Vagina (tissue), 2 donors: ENCODE measurements around the gene DNASE1L3. TPM values are rescaled to one million over a fixed set of nuclear protein-coding genes. Genes with fewer than 3 reads are reported as not detected.

Experiments
- DNase-seq, 2 donors: peaks; one replicate each; pipeline ENCODE4 v3.0.0-alpha.2; 2017; ENCODE audit errors: extremely low spot score in 2 of 2
- H3K27ac ChIP-seq: fragments of 200-600 bp; sonication (generic); one replicate; pipeline ENCODE4 v1.5.1; 2019
- H3K27me3 ChIP-seq: fragments of 200-600 bp; sonication (generic); one replicate; pipeline ENCODE4 v1.5.1; 2019
- H3K36me3 ChIP-seq, 2 donors: fragments of 200-600 bp; sonication (generic); one replicate each; pipeline ENCODE4 v1.5.1; 2017 to 2019
- H3K4me1 ChIP-seq: fragments of 200-600 bp; sonication (generic); one replicate; pipeline ENCODE4 v1.5.1; 2019
- H3K4me3 ChIP-seq, 2 donors: fragments of 200-600 bp; sonication (generic); 1 replicate in 1 of 2; 2 replicates in 1 of 2; pipeline ENCODE4 v1.5.1; 2016 to 2019
- H3K9me3 ChIP-seq: fragments of 200-600 bp; sonication (generic); one replicate; pipeline ENCODE4 v1.5.1; 2019
- POLR2A ChIP-seq, 2 donors: fragments of 450-650 bp; IDR thresholded peaks; one replicate each; pipeline ENCODE4 v1.6.1; 2017; ENCODE audit warnings: antibody characterized with exemption in 2 of 2, mild to moderate bottlenecking in 2 of 2, moderate library complexity in 2 of 2
- POLR2AphosphoS5 ChIP-seq, 2 donors: sonication (generic); formaldehyde crosslinking; IDR thresholded peaks; one replicate each; pipeline ENCODE4 v1.9.0; 2017; ENCODE audit warnings: antibody characterized with exemption in 2 of 2, mild to moderate bottlenecking in 2 of 2, low read depth in 1 of 2; ENCODE audit not compliant: insufficient read depth in 1 of 2
- intact Hi-C: fragments of 100-400 bp; cut with DNase I; formaldehyde crosslinking; loops from one replicate; pipeline ENCODE4 v1.15.1; 2023
- total RNA-seq: library from RNA; depleted of rRNA; stranded (reverse); fragments of >200 nt; gene quantifications from one replicate; pipeline ENCODE4 v1.2.3, GENCODE V29; 2016
- TF ChIP-seq, protein P1 (sequence below), 3 experiments: fragments of 450-650 bp in 2 of 3; fragments of 200-600 bp in 1 of 3; sonication (generic) in 1 of 3; IDR thresholded peaks; one replicate each; pipeline ENCODE4 v1.5.1; 2017 to 2019; ENCODE audit warnings: antibody characterized with exemption in 3 of 3, mild to moderate bottlenecking in 2 of 3, moderate library complexity in 2 of 3

Gene DNASE1L3
- total RNA-seq, 1 donor from 2014 or later: 13.3 TPM

DNA sequence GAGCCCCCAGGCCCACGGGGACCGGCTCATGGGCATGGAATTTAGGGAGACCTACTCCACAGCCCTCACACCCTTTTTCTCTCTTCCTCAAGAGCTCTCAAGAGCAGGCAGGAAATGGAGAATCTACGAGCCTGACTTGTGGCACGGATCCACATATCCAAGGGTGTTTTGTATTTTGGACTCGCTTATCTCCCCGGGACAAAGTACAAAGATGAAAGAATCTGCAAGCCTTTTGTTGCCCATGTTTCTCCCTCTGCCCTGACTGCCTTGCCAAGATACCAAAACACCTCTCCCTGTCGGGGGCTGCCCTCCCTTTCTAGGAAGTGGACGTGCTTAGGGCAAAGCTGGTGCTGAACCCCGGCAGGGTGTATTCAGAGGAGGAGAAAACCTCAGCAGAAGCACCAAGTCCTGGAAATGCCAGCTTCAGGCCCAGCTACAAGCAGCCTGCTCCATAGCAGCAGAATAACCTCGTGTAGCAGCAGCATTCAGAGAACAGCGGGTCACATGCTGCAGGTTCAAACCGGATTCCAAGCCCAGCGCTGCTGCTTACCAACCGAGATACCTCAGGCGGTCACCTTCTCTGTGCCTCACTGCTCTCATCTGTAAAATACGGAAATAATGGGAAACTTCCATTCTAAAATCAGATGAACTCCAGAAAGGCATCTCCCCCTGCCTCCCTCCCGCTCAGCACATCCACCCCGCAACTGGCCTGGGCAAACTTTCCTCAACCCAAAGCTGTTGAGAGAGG lies 35.2 kb downstream of the DNASE1L3 start:
- H3K27me3 ChIP-seq: no peaks in the 10 kb centered on the region
- no peak for DNase-seq
- H3K4me3 ChIP-seq: no peak overlapping the region
- H3K27ac ChIP-seq: no peak overlapping the region
- intact Hi-C loops: loop anchor here (10.0 kb wide), 1 partner anchor 311 kb away; no protein-coding TSS in a partner anchor
- peaks cover 0 to 10% of the 10 kb centered on the region in 2 donors for H3K36me3 ChIP-seq
- no peaks in the 10 kb centered on the region for H3K9me3 ChIP-seq
- no peak for TF ChIP-seq POLR2A (IDR thresholded peaks at IDR 0.05)
- TF ChIP-seq, protein P1, sequence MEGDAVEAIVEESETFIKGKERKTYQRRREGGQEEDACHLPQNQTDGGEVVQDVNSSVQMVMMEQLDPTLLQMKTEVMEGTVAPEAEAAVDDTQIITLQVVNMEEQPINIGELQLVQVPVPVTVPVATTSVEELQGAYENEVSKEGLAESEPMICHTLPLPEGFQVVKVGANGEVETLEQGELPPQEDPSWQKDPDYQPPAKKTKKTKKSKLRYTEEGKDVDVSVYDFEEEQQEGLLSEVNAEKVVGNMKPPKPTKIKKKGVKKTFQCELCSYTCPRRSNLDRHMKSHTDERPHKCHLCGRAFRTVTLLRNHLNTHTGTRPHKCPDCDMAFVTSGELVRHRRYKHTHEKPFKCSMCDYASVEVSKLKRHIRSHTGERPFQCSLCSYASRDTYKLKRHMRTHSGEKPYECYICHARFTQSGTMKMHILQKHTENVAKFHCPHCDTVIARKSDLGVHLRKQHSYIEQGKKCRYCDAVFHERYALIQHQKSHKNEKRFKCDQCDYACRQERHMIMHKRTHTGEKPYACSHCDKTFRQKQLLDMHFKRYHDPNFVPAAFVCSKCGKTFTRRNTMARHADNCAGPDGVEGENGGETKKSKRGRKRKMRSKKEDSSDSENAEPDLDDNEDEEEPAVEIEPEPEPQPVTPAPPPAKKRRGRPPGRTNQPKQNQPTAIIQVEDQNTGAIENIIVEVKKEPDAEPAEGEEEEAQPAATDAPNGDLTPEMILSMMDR (IDR thresholded peaks at IDR 0.05): no peak
- no peak for TF ChIP-seq POLR2AphosphoS5 (IDR thresholded peaks at IDR 0.05; ENCODE audit: insufficient read depth in 1 of 2, low read depth in 1 of 2)
- H3K4me1 ChIP-seq: peaks cover 14% of the 10 kb centered on the region

DNA sequence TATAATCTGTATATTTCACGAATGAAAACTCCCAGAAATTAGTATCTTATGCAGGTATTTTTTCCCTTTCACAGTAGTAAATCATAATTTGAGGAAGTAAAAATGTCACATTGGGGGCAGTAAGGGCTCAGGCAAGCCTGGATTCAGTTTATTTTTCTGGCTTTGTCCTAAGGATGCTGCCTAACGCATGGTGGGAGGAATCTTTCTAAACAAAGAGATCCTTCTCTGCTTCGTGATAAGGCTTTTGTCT lies 35.7 kb downstream of the DNASE1L3 start:
- no peaks in the 10 kb centered on the region for H3K27me3 ChIP-seq
- TF ChIP-seq POLR2A (IDR thresholded peaks at IDR 0.05): no peak
- no peak for TF ChIP-seq POLR2AphosphoS5 (IDR thresholded peaks at IDR 0.05; ENCODE audit: insufficient read depth in 1 of 2, low read depth in 1 of 2)
- TF ChIP-seq, protein P1 (IDR thresholded peaks at IDR 0.05): no peak
- intact Hi-C loops: loop anchor here (10.0 kb wide), 1 partner anchor 310 kb away; no protein-coding TSS in a partner anchor
- H3K27ac ChIP-seq: no peak overlapping the region
- H3K36me3 ChIP-seq: peaks cover 0 to 15% of the 10 kb centered on the region in 2 donors
- no peaks in the 10 kb centered on the region for H3K9me3 ChIP-seq
- H3K4me1 ChIP-seq: peaks cover 14% of the 10 kb centered on the region
- no peak for DNase-seq
- no peak overlapping the region for H3K4me3 ChIP-seq

- no peaks in the 10 kb centered on the region for H3K9me3 ChIP-seq
- peaks cover 0 to 21% of the 10 kb centered on the region in 2 donors for H3K36me3 ChIP-seq
- no peak overlapping the region for H3K27ac ChIP-seq
- no peak overlapping the region for H3K4me3 ChIP-seq
- no peak for DNase-seq
- intact Hi-C loops: loop anchor here (10.0 kb wide), 1 partner anchor 309 kb away; no protein-coding TSS in a partner anchor
- no peaks in the 10 kb centered on the region for H3K27me3 ChIP-seq
- no peak for TF ChIP-seq POLR2AphosphoS5 (IDR thresholded peaks at IDR 0.05; ENCODE audit: insufficient read depth in 1 of 2, low read depth in 1 of 2)
- TF ChIP-seq, protein P1 (IDR thresholded peaks at IDR 0.05): peak in 1 of 3 experiments; percentile 8
- peaks cover 14% of the 10 kb centered on the region for H3K4me1 ChIP-seq
Measured at GRCh38 chr3:58173669-58174398, 36.9 kb downstream of the DNASE1L3 start.

DNA sequence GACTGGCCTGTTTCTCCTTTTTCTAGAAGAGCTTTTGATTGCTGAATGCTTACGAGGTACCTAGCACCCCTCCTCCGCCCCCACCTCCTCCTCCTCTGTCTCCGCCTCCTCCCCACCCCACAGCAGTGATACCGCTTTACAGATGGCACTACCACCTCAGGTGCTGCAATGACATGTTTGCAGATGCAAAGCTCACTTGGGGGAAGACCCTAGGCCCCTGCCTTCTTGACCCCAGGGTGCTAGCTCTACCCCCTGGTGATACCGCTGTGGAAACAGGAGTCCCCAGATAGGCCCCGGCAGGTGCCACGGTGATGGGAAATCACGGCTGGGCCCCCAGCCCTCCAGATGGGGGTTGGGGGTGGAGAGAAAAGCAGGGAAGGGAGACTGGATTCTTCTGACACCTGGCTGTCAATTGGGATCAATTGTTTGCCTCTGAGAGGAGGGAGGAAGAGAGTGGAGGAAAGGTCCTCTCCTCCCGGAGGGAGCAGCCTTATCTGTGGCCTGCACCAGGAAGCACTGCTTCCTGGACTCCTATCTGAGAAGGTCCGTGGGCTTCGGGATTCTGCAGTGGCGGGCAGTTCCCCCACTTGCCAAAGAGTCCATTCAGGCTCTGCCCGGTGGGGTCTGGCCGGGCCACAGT lies 37.6 kb downstream of the DNASE1L3 start:
- H3K4me3 ChIP-seq: no peak overlapping the region
- intact Hi-C loops: loop anchor here (10.0 kb wide), 1 partner anchor 308 kb away; no protein-coding TSS in a partner anchor
- no peak overlapping the region for H3K27ac ChIP-seq
- TF ChIP-seq, protein P1 (IDR thresholded peaks at IDR 0.05): no peak
- TF ChIP-seq POLR2AphosphoS5 (IDR thresholded peaks at IDR 0.05; ENCODE audit: insufficient read depth in 1 of 2, low read depth in 1 of 2): no peak
- TF ChIP-seq POLR2A (IDR thresholded peaks at IDR 0.05): no peak
- no peaks in the 10 kb centered on the region for H3K9me3 ChIP-seq
- DNase-seq: no peak
- no peaks in the 10 kb centered on the region for H3K27me3 ChIP-seq
- peaks cover 12% of the 10 kb centered on the region for H3K4me1 ChIP-seq
- peaks cover 0 to 21% of the 10 kb centered on the region in 2 donors for H3K36me3 ChIP-seq
